GM12865 (cell line): ENCODE data around the gene SRPX2.

Experiments used
- DNase-seq: peaks from one replicate; pipeline ENCODE4 v3.0.0; 2010; ENCODE audit warnings: low read depth
- H3K4me3 ChIP-seq: 2 replicates; pipeline ENCODE4 v1.5.1; 2011; ENCODE audit warnings: mild to moderate bottlenecking, low read depth, low read length, control low read depth
- TF ChIP-seq, protein P1 (sequence below): IDR thresholded peaks from 2 replicates; pipeline ENCODE4 v1.5.1; 2011; ENCODE audit warnings: low read length, control low read depth, low read depth, inconsistent platforms; ENCODE audit not compliant: insufficient read depth; ENCODE audit errors: missing control alignments

SRPX2 gene

DNA sequence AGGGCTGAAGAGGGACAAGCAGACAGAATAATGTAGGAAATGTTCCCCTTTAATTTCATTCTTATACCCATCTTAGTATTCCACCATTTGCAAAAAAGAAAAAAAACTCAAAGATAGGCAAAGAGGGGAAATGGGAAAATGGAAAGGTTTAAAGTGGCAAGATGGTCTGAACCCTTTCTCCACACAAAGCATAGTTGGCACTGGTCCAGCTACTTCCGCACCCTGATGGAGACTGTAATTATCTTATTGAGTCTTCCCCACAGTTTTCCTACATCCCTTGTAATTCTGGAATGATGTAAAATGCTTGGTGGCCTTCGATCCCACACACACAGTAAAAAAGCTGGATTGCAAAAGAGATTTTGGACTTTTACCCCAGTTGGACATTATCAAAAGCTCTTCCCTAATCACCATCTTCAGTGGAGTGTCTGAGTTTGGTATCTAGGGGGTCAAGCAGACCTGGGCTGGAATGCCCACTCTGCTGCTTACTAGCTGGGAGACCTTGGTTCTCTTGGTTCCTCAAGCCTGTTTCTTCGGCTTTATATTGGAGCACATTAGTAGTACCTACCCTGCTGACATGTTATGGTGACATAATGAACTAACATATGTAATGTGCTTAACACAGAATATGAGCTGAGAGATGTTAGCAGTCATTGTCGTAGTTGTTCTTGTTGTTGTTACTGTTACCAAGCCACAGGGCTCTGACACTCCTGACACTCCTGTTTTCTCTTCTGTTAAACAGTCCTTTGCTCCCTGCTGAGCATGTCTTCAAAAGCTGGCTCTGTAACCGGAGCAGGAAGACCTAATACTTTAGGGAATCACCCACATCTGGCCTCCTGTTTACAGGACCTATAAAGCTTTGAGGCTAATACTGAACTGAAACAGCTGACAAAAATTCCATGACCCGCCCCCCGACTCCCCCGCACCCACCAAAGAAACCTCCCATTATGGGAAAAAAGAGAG, 4.7 kb downstream of the SRPX2 start:
- no peak for DNase-seq
- H3K4me3 ChIP-seq = no peak overlapping the region
- TF ChIP-seq, protein P1, sequence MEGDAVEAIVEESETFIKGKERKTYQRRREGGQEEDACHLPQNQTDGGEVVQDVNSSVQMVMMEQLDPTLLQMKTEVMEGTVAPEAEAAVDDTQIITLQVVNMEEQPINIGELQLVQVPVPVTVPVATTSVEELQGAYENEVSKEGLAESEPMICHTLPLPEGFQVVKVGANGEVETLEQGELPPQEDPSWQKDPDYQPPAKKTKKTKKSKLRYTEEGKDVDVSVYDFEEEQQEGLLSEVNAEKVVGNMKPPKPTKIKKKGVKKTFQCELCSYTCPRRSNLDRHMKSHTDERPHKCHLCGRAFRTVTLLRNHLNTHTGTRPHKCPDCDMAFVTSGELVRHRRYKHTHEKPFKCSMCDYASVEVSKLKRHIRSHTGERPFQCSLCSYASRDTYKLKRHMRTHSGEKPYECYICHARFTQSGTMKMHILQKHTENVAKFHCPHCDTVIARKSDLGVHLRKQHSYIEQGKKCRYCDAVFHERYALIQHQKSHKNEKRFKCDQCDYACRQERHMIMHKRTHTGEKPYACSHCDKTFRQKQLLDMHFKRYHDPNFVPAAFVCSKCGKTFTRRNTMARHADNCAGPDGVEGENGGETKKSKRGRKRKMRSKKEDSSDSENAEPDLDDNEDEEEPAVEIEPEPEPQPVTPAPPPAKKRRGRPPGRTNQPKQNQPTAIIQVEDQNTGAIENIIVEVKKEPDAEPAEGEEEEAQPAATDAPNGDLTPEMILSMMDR = no peak

DNA sequence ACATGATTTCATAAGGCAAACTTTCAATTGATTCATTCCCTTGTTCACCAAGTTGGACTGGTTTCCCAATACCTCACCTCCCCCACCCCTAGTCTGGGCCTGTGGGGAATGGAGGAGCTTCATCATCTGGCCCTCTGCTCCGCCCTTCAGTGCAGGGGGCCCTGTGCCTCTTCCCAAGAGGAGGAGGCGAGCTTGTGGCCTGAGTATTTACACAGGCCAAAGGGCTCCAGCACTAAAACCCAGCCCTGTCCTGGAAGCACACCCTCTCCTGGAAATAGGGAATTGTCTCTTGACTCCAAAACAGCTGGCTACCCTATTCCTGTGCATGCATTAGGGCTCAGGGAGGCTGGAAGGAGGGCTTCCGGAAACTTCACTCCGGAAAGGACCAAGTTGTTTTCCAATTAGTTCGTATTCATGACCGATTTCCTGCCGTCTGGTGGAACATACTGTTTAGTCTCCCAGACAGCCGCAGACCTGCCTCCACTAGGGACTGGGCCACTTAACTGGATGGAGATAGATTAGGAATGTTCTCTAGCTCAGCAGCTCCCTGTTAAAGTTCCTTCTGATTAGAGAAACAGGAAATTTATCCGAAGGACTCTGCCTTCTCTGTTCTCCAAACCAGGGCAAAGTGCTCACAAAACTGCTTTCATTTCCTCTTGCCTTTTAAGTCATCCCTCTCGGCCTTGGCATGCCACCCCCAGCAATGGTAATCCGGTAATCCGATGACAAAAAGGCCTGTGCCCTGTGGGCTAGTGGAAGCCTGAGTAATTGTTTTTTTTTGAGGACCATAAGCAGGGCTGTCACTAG, 5.8 kb downstream of the SRPX2 start:
- DNase-seq = no peak
- no peak overlapping the region for H3K4me3 ChIP-seq
- TF ChIP-seq, protein P1 = no peak

- TF ChIP-seq, protein P1 = no peak
- no peak for DNase-seq
- no peak overlapping the region for H3K4me3 ChIP-seq
Measured at GRCh38 chrX:100650841-100651240, 6.8 kb downstream of the SRPX2 start.

GRCh38 chrX:100652266-100652665, 8.3 kb downstream of the SRPX2 start:
- DNase-seq = no peak
- TF ChIP-seq, protein P1 = no peak
- no peak overlapping the region for H3K4me3 ChIP-seq

DNA sequence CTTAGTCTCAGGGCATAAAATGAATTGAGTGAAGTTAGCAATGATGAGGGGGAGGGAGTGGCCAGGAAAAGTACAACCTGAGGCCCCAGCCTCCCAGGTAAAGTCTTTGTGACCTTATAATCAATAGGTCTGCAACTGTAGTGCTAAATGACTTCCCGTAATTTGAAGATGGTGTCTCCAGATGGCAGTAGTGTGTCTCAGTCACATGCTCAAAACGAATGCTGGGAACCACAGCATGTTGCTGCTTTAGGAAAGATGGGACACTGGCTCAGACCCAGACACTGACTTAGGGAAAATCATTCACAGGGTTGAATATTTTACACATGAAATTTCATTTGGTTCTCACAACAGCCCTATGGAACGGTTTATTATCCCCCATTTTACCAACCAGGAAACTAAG, 10.3 kb downstream of the SRPX2 start:
- H3K4me3 ChIP-seq = no peak overlapping the region
- DNase-seq = no peak
- TF ChIP-seq, protein P1 = peak; percentile 5

- TF ChIP-seq, protein P1 = no peak
- no peak overlapping the region for H3K4me3 ChIP-seq
- DNase-seq = no peak
Measured at GRCh38 chrX:100658941-100659381, 15.0 kb downstream of the SRPX2 start.
